ENCODE measurements around the gene PARD3.
"Not testable (repeated sequence)": the region's sequence is repeated elsewhere in the genome, so short reads cannot be mapped to it uniquely, and the experiment has no call there.

PARD3 gene

DNA sequence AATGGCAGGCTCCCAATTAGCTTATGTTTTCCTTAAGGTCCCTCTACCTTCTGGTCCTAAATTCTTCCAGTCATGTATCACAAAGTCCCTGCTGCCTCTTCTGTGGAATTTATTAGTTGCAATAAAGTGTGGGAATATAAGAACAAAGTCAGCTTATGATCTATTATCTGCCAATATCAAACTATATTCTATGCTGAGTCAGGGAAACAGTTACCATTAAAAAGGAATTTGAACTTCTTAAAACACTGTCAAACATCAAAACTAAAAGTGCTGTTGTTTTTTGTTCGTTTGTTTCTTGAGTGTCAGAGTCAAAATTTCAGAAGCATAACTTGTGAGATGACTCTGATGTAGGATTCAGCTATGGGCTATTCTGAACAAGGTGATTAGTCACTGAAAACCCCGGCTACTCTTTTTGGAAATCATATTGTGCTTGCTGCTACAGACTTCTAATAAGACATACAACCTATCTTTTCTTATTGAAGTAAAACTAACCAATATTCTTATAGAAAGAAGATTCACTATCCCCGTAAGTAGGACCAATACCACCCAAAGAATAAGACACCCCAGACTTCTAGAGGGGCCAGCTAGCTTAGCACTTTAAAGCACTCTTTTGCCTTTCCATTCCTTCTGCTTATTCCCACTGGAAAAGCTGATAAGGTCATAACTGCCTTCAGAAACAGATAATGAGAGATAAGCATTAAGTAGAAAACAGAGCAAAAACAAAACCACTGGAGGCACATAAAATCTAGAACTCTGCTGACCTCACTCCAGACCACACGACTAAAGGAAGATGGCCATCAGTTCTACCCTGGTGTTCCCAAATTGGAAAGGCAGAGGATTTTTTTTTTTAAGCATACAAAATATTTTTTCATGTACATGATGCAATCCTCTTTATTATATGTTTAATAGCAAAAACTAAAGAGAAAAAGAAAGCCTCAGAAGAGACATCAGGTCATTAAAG lies 370.6 kb downstream of the PARD3 start:
- in situ Hi-C loops (cut with MboI; ENCODE audit: low sequenced_read_pairs) = no loop called here

DNA sequence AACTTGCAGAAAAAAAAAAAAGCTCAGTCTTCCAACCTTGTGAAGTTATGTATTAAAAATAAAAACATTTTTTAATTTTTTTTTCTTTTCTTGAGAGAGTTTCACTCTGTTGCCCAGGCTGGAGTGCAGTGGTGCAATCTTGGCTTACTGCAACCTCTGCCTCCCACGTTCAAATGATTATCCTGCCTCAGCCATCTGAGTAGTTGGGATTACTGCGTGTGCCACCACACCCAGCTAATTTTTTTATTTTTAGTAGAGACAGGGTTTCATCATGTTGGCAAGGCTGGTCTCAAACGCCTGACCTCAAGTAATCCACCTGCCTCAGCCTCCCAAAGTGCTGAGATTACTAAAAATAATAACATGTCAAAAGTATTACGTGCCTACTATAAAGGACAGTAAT lies 375.7 kb downstream of the PARD3 start:
- in situ Hi-C loops (cut with MboI; ENCODE audit: low sequenced_read_pairs) = not testable (repeated sequence)

DNA sequence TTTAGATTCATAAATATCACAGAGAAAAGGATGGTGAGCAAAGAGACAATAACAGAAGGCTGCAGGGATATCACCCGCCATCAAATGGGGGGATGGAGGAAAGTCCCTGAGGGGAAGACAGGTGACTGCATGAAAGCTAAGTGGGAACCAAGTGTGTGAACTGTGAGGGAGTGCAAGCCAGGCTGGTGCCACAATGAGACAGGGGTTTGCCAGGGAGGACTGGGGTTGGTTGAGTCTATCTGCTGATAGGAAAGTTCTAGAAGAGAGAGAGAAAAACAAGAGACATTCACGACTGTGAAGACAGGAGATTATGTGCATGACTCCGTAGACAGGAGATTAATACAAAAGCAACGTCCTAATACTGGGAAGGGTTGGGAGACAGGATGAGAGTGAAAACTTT lies 376.4 kb downstream of the PARD3 start:
- in situ Hi-C loops (cut with MboI; ENCODE audit: low sequenced_read_pairs) = no loop called here

DNA sequence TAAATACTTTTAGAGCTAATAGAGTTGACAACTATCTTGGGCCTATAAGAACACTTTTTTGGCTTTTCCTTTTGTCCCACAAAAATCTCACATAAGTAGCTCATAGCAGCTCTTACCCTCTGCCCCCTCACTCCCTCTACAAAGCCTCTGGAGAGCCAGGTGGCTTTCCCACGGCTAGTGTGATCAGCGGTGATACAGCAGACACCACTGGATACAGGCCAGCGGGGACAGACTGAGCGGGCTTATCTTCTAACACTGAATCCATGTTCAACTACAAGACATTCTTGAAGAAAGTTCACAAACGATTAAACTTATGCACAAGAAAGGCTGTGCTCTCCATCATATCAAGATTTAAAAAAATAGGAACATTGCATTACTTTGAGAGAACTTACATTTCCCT lies 377.2 kb downstream of the PARD3 start:
- in situ Hi-C loops (cut with MboI; ENCODE audit: low sequenced_read_pairs) = no loop called here

DNA sequence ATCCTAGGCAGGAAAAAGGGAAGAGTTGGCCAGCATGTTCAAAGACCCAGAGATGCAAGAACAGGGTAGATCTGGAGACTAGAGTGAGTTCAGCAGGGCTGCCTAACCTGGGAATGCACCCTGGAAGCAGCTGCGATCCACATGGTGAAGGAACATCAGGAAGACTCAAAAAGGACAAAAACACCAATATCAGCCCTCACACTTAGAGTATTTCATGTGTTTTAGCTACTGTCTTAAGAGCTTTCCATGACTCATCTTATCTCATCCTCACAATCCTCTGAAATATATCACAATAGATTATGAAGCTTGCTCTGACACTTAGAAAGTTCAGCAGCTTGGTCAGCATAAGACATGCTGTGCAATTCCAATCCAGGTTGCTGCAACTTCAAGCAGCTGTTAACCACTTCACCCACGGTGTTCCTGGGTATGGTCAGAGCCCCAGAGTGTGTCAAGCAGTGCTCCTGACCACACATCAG lies 380.9 kb downstream of the PARD3 start:
- in situ Hi-C loops (cut with MboI; ENCODE audit: low sequenced_read_pairs) = no loop called here

DNA sequence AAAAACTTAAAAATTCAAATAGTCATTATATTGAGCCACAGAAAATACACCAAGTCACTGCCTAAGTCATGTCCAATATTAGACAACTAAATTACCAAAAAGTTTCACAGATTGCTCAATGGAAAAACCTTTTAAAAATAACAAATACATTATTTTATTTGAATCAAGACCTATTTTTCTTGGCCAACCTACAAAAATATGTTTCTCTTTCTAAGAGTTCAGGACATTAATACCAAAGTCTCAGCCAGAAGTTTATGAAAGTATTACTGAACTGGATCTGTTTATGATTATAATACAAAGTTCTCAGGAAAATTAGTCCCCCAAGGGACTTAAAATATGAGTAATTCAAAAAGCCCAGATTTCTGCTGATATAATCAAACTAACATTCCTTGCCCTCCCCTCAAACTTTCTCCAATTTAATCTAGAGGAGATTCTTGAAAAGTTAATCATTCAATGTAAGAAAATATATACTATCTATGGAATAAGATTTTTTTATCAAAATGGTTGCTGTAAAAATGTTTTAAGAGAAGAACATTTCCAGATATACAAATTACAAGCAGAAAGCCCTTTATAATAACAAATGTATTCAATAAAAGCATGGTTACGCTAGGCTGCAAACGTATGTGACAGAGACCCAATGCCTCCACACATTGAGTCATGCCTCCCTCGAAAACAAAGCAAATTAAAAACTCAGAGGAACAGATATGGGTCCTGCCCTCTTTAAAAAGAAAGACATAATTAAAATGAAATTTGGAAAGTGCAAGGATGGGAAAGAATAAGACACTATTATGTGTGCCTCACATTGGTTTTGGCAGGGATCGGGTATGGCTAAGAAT lies 381.6 kb downstream of the PARD3 start:
- in situ Hi-C loops (cut with MboI; ENCODE audit: low sequenced_read_pairs) = no loop called here

DNA sequence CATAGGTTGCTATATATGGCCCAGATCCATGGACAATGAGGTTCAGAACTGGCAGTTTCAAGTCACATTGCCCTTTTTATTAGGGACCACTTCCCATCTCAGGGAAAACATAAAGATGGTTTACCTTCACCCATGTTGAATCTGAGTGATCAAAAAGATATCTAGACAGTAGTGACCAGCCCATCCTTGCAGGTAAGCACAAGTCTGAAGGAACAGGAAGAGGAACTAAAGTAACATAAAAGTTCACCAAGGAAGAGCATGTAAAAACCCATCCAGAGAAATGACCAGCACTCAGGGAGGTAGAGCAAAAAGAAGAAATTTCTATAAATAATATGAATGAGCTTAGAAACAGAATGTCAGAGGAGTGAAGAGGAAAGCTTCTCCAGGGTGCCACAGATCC lies 382.5 kb downstream of the PARD3 start:
- in situ Hi-C loops (cut with MboI; ENCODE audit: low sequenced_read_pairs) = no loop called here

DNA sequence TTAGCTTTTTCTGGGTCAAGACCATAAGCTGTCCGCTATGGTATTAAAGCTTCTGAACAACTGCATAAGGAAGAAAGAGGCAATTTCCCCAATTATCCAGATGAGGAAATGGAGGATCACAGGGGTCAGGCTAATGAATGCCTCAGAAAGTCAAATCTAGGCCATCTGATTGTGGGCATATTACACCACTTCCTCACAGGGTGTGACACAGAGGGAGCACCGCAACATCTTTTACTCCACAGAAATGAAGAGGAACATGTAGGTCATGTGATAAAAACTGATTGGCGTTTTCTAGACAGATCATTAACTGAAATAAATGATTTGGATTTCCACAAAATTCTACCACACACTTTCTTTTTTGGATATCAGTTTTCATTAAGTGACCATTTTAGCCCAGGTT lies 384.4 kb downstream of the PARD3 start:
- in situ Hi-C loops (cut with MboI; ENCODE audit: low sequenced_read_pairs) = no loop called here

DNA sequence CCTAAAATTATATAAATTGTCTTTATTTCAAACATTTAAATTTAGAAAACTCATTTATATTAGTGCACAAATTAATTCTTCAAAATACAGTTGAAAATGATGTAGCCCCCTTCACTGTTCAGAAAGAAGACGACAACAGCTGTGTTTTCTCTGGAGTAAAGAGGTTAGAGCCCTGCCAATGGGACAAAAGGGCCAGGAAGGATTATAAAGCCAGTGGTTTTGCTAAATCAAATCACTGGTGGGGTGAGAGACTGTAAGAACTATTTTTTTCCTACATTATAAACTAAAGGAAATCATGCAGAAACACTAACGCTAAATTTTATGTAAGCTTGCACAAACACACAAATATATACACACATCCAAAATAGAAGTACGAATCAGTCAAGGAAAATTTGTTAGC lies 386.6 kb downstream of the PARD3 start:
- in situ Hi-C loops (cut with MboI; ENCODE audit: low sequenced_read_pairs) = no loop called here

DNA sequence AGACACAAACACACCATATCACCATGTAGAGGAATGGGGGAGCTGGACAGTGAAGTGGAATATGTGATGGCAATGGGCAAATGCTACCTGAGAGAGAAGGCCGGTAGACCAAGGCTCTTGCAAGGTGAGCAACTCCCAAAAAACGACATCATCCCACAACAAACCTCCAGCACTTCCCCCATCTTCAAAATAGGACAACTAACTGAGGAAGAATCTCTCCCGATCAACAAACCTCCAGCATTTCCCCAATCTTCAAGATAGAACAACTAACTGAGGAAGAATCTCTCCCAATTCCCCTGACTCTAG lies 387.2 kb downstream of the PARD3 start:
- in situ Hi-C loops (cut with MboI; ENCODE audit: low sequenced_read_pairs) = no loop called here

DNA sequence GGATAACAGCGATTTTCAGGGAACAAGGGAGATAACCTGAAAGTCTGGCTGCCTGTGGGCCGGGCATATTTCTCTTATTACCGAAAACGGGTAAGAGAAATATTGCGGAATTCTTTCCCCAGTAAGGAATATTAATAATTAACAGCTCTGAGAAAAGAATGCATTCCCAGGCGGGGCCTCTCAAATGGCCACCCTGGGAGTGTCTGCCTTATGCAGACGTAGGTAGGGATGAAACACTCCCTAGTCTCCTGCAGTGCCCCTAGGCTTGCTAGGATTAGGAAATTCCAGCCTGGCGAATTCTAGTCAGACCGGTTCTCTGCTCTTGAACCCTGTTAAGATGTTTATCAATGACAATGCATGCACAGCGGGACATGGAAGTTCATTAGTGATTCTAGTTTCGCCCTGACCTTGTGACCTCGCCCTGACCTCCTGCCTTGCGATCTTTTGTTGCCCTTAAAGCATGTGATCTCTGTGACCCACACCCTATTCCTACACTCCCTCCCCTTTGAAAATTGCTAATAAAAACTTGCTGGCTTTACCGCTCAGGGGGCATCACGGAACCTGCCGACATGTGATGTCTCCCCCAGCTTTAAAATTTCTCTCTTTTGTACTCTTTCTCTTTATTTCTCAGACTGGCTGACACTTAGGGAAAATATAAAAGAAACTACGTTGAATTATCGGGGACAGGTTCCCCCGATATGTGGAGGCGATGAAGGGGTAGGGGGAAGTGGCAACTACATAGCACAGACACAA lies 387.8 kb downstream of the PARD3 start:
- in situ Hi-C loops (cut with MboI; ENCODE audit: low sequenced_read_pairs) = not testable (repeated sequence)

DNA sequence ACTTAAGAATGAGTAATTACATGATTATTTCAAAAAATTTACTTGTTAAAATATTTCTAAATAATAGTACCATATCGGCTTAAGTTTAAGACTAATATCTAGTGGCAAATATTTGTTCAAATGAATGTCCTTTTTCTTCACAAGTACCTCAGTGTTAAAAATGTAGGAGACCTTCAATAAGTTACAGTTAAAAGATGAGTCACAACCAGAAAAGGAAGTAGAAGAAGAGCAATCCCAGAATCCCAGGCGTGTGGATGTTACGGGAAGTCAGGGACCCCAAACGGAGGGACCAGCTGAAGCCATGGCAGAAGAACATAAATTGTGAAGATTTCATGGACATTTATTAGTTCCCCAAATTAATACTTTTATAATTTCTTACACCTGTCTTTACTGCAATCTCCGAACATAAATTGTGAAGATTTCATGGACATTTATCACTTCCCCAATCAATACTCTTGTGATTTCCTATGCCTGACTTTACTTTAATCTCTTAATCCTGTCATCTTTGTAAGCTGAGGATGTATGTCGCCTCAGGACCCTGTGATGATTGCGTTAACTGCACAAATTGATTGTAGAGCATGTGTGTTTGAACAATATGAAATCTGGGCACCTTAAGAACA lies 388.4 kb downstream of the PARD3 start:
- in situ Hi-C loops (cut with MboI; ENCODE audit: low sequenced_read_pairs) = not testable (repeated sequence)

DNA sequence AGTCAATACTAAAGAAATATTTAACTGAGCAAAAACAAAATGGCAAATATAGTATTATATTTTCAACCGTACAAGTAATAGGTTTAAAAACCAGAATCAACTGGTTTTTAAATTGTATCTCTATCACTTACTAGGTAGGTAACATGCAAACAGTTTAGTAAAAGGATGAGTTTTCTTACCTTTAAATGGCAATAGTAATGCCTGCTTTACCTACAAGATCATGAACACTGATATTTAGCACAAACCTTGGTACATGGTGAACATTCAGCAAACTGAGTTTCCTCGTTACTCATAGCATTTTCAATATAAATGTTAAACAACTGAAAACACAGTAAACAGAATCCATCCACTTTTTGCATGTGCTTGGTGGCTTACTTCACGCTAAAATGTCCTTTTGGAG lies 389.1 kb downstream of the PARD3 start:
- in situ Hi-C loops (cut with MboI; ENCODE audit: low sequenced_read_pairs) = no loop called here

DNA sequence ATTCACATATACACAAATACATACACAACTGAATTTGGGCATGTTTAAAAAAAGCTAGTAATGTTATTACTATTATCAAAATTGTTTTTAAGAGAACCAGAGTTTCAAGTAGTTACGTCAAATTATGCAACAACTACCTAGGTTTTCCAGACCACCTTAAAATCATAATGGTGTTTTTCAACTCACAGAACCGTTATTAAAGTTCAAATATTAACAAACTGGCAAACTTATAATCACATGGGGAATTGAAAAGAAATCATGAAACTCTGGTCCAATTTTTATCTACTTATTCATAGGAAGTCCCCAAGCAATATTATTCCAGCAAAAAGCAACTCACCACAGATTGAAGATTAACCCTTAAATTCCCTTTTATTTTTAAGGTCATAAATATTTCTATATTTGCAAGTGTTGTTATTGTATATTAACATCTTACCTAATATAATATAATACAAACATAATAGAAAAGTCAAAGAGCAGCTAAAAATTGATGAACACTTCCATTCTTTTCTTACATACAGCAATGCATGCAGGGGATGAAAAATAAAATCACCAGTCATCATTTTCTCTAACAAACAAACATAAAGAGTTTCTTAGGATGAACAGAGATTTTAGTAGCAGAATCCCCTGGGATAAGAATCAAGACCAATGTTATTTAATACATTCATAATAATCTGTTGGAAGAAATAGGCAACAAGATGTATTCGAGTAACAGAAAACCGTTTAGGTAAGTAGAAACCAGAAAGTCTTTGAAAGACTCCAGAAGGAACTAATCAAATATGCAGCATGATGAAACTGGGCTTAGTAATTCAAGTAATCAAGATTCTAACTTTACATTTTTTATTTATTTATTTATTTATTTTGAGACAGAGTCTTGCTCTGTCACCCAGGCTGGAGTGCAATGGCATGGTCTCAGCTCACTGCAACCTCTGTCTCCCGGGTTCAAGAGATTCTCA lies 391.1 kb downstream of the PARD3 start:
- in situ Hi-C loops (cut with MboI; ENCODE audit: low sequenced_read_pairs) = no loop called here

DNA sequence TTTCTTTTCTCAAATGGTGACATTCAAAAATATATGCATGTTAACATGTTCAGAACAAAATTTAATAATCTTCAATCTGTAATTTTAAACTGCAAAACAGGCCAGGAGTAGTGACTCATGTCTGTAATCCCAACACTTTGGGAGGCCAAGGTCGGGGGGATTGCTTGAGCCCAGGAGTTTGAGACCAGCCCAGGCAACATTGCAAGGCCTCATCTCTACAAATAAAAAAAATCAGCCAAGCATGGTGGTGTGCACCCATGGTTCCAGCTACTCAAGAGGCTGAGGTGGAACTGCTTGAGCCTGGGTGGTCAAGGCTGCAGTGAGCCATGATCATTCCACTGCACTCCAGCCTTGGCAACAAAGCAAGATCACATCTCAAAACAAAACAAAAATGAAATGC lies 394.3 kb downstream of the PARD3 start:
- in situ Hi-C loops (cut with MboI; ENCODE audit: low sequenced_read_pairs) = no loop called here

DNA sequence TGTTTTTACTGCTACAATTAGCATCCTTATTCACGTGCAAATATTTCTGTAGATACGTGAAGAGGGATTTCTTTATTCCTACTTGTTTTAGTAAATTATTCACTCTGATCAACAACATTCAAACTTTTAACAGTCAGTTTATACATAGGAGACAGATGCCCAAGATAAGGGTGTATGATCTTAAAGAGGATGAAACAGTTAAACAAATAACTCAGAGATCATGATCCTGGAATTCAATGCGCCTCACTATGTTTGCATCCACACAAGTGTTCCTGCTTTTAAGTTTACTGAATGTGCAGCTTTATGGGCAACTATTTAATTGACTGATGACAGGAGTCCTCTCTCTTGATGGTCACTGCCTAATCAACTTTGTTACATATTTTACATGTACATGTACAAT lies 394.8 kb downstream of the PARD3 start:
- in situ Hi-C loops (cut with MboI; ENCODE audit: low sequenced_read_pairs) = no loop called here

DNA sequence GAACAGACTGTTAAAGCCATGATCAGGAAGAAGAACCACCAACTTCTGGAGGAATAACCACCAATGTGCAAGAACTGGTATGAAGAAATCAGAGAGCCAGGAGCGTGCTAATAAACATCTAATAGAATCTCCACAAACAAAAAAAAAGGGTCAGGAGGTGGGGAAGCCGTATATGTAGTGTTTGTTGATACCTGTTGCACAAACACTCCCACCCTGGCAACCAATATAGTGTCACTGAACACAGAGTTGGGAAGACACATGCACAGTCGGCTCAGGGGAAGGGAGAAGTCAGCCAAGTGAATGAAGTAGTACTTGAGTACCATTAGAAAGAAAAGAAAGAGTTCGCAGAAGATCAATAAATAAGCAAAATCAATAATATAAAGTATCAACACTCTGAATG lies 400.1 kb downstream of the PARD3 start:
- in situ Hi-C loops (cut with MboI; ENCODE audit: low sequenced_read_pairs) = no loop called here

DNA sequence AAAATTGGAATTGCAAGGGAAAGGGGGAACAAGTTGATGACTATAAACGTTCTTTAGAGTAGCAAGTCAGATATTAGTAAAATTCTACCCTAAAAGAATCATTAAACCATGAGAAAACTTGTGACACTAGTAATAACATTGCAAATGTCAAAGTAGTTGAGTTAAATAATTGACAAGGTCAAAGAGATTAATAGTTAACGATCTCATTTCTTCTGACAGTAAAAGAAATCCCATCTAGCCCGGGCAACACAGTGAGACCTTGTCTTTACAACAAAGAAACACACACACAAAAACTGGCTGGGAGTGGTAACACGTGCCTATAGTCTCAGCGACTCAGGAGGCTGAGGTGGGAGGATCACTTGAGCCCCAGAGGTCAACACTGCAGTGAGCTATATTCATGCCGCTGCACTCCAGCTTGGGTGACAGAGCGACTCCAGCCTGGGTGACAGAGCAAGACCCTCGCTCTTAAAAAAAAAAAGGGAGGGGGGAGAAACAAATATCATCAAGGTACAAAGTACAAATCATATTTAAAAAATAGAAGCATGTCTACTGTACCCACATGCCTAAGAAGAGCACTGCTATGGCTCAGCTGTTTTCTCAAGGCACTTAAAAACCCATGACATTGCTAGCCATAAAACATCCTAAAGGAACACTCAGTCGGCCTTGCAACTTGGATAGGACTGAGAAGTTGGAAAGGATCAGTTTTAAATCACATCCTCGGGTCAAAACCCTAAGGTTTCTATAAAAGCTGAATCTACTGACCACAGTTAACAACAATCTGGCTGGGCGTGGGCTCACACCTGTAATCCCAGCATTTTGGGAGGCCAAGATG lies 401.1 kb downstream of the PARD3 start:
- in situ Hi-C loops (cut with MboI; ENCODE audit: low sequenced_read_pairs) = no loop called here

DNA sequence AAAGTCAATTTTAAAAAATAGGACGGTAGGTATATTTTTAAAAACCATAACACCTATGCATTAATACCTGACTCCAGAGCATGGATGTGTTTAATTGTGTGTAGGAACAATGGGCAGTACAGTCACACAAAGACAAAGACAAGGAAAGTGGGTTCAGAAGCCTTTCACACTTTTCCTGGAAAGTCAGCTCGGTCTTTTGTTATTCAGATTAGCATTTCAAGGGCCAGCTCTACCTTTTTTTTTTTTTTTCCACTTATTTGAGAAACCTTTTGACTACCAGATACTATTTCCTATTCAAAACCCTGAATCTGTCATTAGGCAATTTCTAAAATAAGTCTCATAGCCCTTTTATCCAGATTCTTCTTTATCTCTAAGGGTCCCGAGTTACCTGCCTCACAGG lies 401.9 kb downstream of the PARD3 start:
- in situ Hi-C loops (cut with MboI; ENCODE audit: low sequenced_read_pairs) = no loop called here
